HG03280 (cell line): ENCODE measurements around the gene GP5.

Experiments
- ATAC-seq: cut with Tn5 transposase; IDR thresholded peaks from one replicate; pipeline ENCODE4 v1.9.1; 2021; ENCODE audit warnings: mild to moderate bottlenecking, moderate library complexity; ENCODE audit not compliant: unreplicated experiment

GP5 gene

GRCh38 chr3:194351080-194351672, 47.9 kb downstream of the GP5 start, which contains the start of gene CPN2:
Gene CPN2, minus strand, starts transcription at chr3:194351328. Its CDS starts 8,626 bp downstream, at chr3:194342702.
- no peak for ATAC-seq

GRCh38 chr3:194350726-194351071, 48.4 kb downstream of the GP5 start:
- ATAC-seq, result no peak

- no peak for ATAC-seq
Measured at GRCh38 chr3:194348354-194348753, 50.7 kb downstream of the GP5 start.

GRCh38 chr3:194346621-194347020, 52.4 kb downstream of the GP5 start:
- ATAC-seq, result no peak

GRCh38 chr3:194346035-194346434, 53.0 kb downstream of the GP5 start:
- no peak for ATAC-seq
